ENCODE results near the gene TNFAIP8L3. TPM values are rescaled to one million over a fixed set of nuclear protein-coding genes. Genes with fewer than 3 reads are reported as not detected.
"Not testable (repeated sequence)": the region's sequence is repeated elsewhere in the genome, so short reads cannot be mapped to it uniquely, and the experiment has no call there.

The TNFAIP8L3 gene
- total RNA-seq, 1 donor from 2014 or later = not detected

GRCh38 chr15:51128701-51129100 lies 34.0 kb upstream of the TNFAIP8L3 start:
- TF ChIP-seq CTCF (IDR thresholded peaks at IDR 0.05; ENCODE audit: partially characterized antibody, unreplicated experiment) = no peak
- peaks cover 2% of the 10 kb centered on the region for H3K27me3 Mint-ChIP-seq (ENCODE audit: unreplicated experiment)
- no peaks in the 10 kb centered on the region for H3K4me1 Mint-ChIP-seq (ENCODE audit: low read depth, unreplicated experiment)
- no peak overlapping the region for H3K4me3 Mint-ChIP-seq (ENCODE audit: unreplicated experiment)
- DNase-seq = no peak
- peaks cover 4% of the 10 kb centered on the region for H3K36me3 Mint-ChIP-seq (ENCODE audit: unreplicated experiment)
- no peak overlapping the region for H3K27ac Mint-ChIP-seq (ENCODE audit: unreplicated experiment)
- peaks cover 2% of the 10 kb centered on the region for H3K9me3 Mint-ChIP-seq (ENCODE audit: unreplicated experiment)

DNA sequence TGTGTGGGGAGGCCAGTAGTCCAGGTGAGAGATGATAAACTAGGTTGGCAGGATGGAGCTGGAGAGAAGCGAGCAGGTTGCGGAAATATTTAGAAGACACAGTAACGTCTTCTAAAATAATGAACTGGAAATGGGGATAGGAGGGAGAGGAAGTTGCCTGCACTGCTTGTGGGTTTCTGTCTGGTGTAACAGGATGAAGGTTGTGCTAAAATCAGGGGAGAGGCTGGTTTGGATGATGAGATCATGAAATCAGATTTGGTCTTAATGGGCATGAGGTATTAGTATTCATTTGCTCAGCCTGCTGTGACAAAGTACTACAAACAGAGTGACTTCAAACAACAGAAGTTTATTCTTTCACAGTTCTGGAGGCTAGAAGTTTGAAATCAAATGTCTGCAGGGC lies 32.1 kb upstream of the TNFAIP8L3 start:
- peaks cover 3% of the 10 kb centered on the region for H3K9me3 Mint-ChIP-seq (ENCODE audit: unreplicated experiment)
- DNase-seq = no peak
- H3K27me3 Mint-ChIP-seq (ENCODE audit: unreplicated experiment) = no peaks in the 10 kb centered on the region
- no peak for TF ChIP-seq CTCF (IDR thresholded peaks at IDR 0.05; ENCODE audit: partially characterized antibody, unreplicated experiment)
- peaks cover 4% of the 10 kb centered on the region for H3K36me3 Mint-ChIP-seq (ENCODE audit: unreplicated experiment)
- no peak overlapping the region for H3K27ac Mint-ChIP-seq (ENCODE audit: unreplicated experiment)
- no peaks in the 10 kb centered on the region for H3K4me1 Mint-ChIP-seq (ENCODE audit: low read depth, unreplicated experiment)
- no peak overlapping the region for H3K4me3 Mint-ChIP-seq (ENCODE audit: unreplicated experiment)

DNA sequence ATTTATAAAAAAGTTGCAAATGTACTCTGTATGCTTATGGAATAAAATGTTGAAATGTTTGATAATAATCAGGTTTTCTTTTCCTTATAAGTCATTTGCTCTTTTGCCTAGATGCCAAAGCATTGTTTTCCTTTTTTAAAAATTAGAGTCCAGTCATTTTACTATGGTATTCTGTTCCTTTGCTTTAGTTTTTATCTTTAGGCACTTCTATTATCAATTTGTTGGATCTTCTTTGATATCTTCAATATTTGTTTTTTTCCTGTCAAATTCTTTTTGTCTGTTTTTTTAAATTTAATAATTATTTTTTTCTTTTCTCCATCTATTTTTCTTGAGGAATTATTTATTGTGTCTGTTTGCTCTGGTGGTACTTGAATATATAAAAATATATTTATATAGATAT lies 28.3 kb upstream of the TNFAIP8L3 start:
- not testable (repeated sequence) for DNase-seq; H3K4me1 Mint-ChIP-seq (ENCODE audit: low read depth, unreplicated experiment); H3K36me3 Mint-ChIP-seq (ENCODE audit: unreplicated experiment); H3K27me3 Mint-ChIP-seq (ENCODE audit: unreplicated experiment); H3K27ac Mint-ChIP-seq (ENCODE audit: unreplicated experiment); H3K4me3 Mint-ChIP-seq (ENCODE audit: unreplicated experiment); H3K9me3 Mint-ChIP-seq (ENCODE audit: unreplicated experiment)

- H3K27me3 Mint-ChIP-seq (ENCODE audit: unreplicated experiment) = peaks cover 1% of the 10 kb centered on the region
- TF ChIP-seq CTCF (IDR thresholded peaks at IDR 0.05; ENCODE audit: partially characterized antibody, unreplicated experiment) = no peak
- no peaks in the 10 kb centered on the region for H3K4me1 Mint-ChIP-seq (ENCODE audit: low read depth, unreplicated experiment)
- H3K36me3 Mint-ChIP-seq (ENCODE audit: unreplicated experiment) = peaks cover 4% of the 10 kb centered on the region
- H3K9me3 Mint-ChIP-seq (ENCODE audit: unreplicated experiment) = peaks cover 3% of the 10 kb centered on the region
- DNase-seq = no peak
- no peak overlapping the region for H3K4me3 Mint-ChIP-seq (ENCODE audit: unreplicated experiment)
- no peak overlapping the region for H3K27ac Mint-ChIP-seq (ENCODE audit: unreplicated experiment)
Measured at GRCh38 chr15:51121631-51122225, 27.0 kb upstream of the TNFAIP8L3 start.

GRCh38 chr15:51121118-51121517 lies 26.4 kb upstream of the TNFAIP8L3 start:
- Mint-ChIP-seq H3K27ac (ENCODE audit: unreplicated experiment) (no peak overlapping the region), H3K4me1 (ENCODE audit: low read depth, unreplicated experiment) (no peaks in the 10 kb centered on the region), H3K27me3 (ENCODE audit: unreplicated experiment) (peaks cover 1% of the 10 kb centered on the region), H3K36me3 (ENCODE audit: unreplicated experiment) (peaks cover 4% of the 10 kb centered on the region), H3K9me3 (ENCODE audit: unreplicated experiment) (peaks cover 3% of the 10 kb centered on the region), H3K4me3 (ENCODE audit: unreplicated experiment) (no peak overlapping the region)
- no peak for TF ChIP-seq CTCF (IDR thresholded peaks at IDR 0.05; ENCODE audit: partially characterized antibody, unreplicated experiment)
- no peak for DNase-seq
